ENCODE measurements around the gene FGF8.

FGF8 gene

DNA sequence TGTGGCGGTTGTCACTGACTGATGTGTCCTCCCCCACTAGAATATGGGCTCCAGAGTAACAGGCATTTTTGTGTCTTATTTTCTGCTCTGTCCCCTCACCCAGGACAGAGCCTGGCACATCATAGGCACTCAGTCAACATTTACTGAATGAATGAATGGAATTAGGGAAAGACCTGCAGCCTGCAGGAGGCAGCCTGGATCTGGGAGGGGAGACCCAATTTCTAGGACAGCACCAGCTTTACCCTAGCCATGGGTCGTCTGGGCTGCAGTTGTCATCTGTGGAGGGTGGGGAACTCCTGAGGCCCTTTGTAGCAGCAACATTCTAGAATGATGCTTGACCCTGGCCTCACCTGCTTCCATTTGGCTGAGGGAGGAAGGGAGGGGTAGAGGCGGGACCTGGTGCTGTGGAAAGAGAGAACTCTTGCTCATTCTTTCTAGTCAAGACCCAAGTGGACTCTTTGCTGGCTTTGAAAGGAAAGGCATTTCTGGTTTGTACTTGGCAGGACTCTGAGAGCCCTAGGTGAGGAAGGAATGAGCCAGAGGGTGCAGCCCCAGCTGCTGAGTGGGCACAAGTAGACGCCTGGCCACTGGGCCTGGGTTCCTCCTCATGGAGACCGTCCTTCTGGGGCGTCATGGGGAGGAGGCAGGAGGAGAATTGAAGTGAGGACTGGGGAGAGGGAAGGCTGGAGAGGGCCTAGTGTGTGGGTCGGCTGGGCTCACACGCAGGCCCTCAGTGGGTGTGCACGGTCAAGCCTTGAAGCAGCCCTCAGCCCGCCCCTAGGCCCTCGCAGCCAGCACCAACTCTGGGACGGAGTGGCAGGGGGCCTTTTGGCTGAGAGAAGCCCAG is 8.9 kb downstream of the FGF8 start:
- Histone ChIP-seq H3K4me2 (ENCODE audit: low read length) (no peak overlapping the region), H3K36me3 (ENCODE audit: control insufficient read depth, low read length) (no peaks in the 10 kb centered on the region), H3K79me2 (ENCODE audit: control insufficient read depth, low read length) (no peaks in the 10 kb centered on the region), H3K9me2 (replicated peaks; ENCODE audit: control insufficient read depth, low read length) (no peaks in the 10 kb centered on the region), H4K20me1 (ENCODE audit: control insufficient read depth, insufficient read depth, low read depth, low read length) (no peaks in the 10 kb centered on the region), H3F3A (ENCODE audit: control insufficient read depth, insufficient read depth) (no peaks in the 10 kb centered on the region), H3K9me3 (ENCODE audit: control insufficient read depth, insufficient read depth, low read length) (no peaks in the 10 kb centered on the region), H3K4me3 (ENCODE audit: low read length) (no peak overlapping the region), H3K4me1 (ENCODE audit: control insufficient read depth, low read length) (no peaks in the 10 kb centered on the region), H3K27me3 (ENCODE audit: control insufficient read depth, low read length) (peaks cover 37% of the 10 kb centered on the region), H3K27ac (ENCODE audit: low read depth, low read length) (no peak overlapping the region)
- TF ChIP-seq, protein P1, sequence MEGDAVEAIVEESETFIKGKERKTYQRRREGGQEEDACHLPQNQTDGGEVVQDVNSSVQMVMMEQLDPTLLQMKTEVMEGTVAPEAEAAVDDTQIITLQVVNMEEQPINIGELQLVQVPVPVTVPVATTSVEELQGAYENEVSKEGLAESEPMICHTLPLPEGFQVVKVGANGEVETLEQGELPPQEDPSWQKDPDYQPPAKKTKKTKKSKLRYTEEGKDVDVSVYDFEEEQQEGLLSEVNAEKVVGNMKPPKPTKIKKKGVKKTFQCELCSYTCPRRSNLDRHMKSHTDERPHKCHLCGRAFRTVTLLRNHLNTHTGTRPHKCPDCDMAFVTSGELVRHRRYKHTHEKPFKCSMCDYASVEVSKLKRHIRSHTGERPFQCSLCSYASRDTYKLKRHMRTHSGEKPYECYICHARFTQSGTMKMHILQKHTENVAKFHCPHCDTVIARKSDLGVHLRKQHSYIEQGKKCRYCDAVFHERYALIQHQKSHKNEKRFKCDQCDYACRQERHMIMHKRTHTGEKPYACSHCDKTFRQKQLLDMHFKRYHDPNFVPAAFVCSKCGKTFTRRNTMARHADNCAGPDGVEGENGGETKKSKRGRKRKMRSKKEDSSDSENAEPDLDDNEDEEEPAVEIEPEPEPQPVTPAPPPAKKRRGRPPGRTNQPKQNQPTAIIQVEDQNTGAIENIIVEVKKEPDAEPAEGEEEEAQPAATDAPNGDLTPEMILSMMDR (IDR thresholded peaks at IDR 0.05; ENCODE audit: low read depth, low read length, poor library complexity, severe bottlenecking), result no peak
- TF ChIP-seq EZH2phosphoT487 (IDR thresholded peaks at IDR 0.05; ENCODE audit: borderline replicate concordance, low read length), result no peak

DNA sequence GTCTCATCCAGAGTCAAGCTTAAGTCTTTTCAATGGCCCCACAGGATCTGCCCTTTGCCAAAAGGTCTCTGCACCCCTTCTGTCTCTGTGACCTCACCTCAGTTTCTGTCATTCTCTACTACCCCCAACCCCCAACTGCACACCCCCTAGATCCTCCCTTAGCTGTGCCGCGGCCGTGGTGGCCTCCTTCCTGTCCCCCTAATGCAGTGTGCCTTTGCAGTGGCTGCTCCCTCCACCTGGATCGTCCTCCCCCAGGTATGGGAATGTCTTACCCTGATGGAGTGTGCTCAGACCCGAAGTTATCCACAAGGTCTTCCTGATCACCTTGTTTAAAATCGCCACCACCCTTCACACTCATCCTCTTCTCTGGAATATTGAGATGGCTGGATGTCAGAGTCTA is 9.6 kb downstream of the FGF8 start:
- no peak overlapping the region for H3K4me2 ChIP-seq (ENCODE audit: low read length)
- H3K27me3 ChIP-seq (ENCODE audit: control insufficient read depth, low read length), result peaks cover 36% of the 10 kb centered on the region
- no peaks in the 10 kb centered on the region for H3K9me3 ChIP-seq (ENCODE audit: control insufficient read depth, insufficient read depth, low read length)
- TF ChIP-seq EZH2phosphoT487 (IDR thresholded peaks at IDR 0.05; ENCODE audit: borderline replicate concordance, low read length), result no peak
- TF ChIP-seq, protein P1 (IDR thresholded peaks at IDR 0.05; ENCODE audit: low read depth, low read length, poor library complexity, severe bottlenecking), result no peak
- no peak overlapping the region for H3K27ac ChIP-seq (ENCODE audit: low read depth, low read length)
- no peaks in the 10 kb centered on the region for H3F3A ChIP-seq (ENCODE audit: control insufficient read depth, insufficient read depth)
- H4K20me1 ChIP-seq (ENCODE audit: control insufficient read depth, insufficient read depth, low read depth, low read length), result no peaks in the 10 kb centered on the region
- no peaks in the 10 kb centered on the region for H3K9me2 ChIP-seq (replicated peaks; ENCODE audit: control insufficient read depth, low read length)
- H3K36me3 ChIP-seq (ENCODE audit: control insufficient read depth, low read length), result no peaks in the 10 kb centered on the region
- H3K4me3 ChIP-seq (ENCODE audit: low read length), result no peak overlapping the region
- no peaks in the 10 kb centered on the region for H3K79me2 ChIP-seq (ENCODE audit: control insufficient read depth, low read length)
- H3K4me1 ChIP-seq (ENCODE audit: control insufficient read depth, low read length), result no peaks in the 10 kb centered on the region

DNA sequence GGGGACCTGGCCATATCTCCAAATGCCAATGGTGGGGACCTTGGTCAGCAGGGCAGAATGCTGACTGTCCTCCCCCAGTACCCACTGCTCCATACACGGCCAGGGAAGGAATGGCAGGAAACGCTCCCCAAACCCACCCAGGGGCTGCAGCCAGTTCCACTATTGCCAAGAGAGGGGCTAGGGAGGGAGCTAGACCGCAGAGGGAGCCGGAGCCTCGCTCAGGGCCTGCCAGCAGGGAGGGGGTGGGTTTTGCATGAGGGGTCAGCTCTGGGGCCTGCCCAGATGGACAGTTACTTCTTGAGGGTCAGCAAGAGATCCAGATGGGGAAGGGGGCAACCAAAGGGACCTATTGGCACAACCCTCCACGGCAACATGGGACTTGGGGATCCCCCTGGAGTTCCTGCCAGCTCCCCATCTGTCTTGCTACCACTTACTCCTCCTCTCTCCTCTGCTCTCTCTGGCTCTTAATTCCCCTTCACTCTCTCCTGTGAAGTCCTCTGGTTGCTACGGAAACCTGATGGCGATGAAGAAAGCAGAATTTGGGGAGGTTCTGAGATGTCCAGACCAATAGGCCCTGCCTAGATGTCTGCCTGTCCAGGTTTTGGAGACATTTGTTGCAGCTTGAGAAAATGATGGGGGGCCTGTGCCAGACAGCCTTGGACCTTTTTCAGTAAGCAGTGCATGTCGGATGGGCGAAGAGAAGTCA is 12.6 kb downstream of the FGF8 start:
- Histone ChIP-seq H4K20me1 (ENCODE audit: control insufficient read depth, insufficient read depth, low read depth, low read length) (no peaks in the 10 kb centered on the region), H3K4me1 (ENCODE audit: control insufficient read depth, low read length) (no peaks in the 10 kb centered on the region), H3K9me2 (replicated peaks; ENCODE audit: control insufficient read depth, low read length) (no peaks in the 10 kb centered on the region), H3K79me2 (ENCODE audit: control insufficient read depth, low read length) (no peaks in the 10 kb centered on the region), H3K27ac (ENCODE audit: low read depth, low read length) (no peak overlapping the region), H3K36me3 (ENCODE audit: control insufficient read depth, low read length) (no peaks in the 10 kb centered on the region), H3F3A (ENCODE audit: control insufficient read depth, insufficient read depth) (no peaks in the 10 kb centered on the region), H3K4me3 (ENCODE audit: low read length) (no peak overlapping the region), H3K9me3 (ENCODE audit: control insufficient read depth, insufficient read depth, low read length) (no peaks in the 10 kb centered on the region), H3K4me2 (ENCODE audit: low read length) (no peak overlapping the region), H3K27me3 (ENCODE audit: control insufficient read depth, low read length) (peaks cover 34% of the 10 kb centered on the region)
- no peak for TF ChIP-seq EZH2phosphoT487 (IDR thresholded peaks at IDR 0.05; ENCODE audit: borderline replicate concordance, low read length)
- TF ChIP-seq, protein P1 (IDR thresholded peaks at IDR 0.05; ENCODE audit: low read depth, low read length, poor library complexity, severe bottlenecking), result no peak
